HG03439 (cell line): Measurements from ENCODE around the gene HLA-DOB.
A peak's percentile ranks its signal among the peaks of the same experiment; 100 is the strongest.

Source experiments
- ATAC-seq: cut with Tn5 transposase; IDR thresholded peaks from one replicate; pipeline ENCODE4 v1.9.1; 2021; ENCODE audit warnings: mild to moderate bottlenecking, moderate library complexity; ENCODE audit not compliant: unreplicated experiment

Gene HLA-DOB

GRCh38 chr6:32816746-32817204, at the start of gene HLA-DOB:
TSS of gene HLA-DOB (minus strand) at chr6:32817002. CDS start at chr6:32816951, 51 bp downstream.
- ATAC-seq, result peak; percentile 53

GRCh38 chr6:32865724-32866443, 49.1 kb upstream of the HLA-DOB start:
- no peak for ATAC-seq

GRCh38 chr6:32862725-32863124, 45.9 kb upstream of the HLA-DOB start:
- no peak for ATAC-seq

- no peak for ATAC-seq
These were observed 43.9 kb upstream of the HLA-DOB start for GRCh38 chr6:32860674-32861073.

GRCh38 chr6:32858194-32858593, 41.4 kb upstream of the HLA-DOB start:
- no peak for ATAC-seq

GRCh38 chr6:32857156-32857891, 40.5 kb upstream of the HLA-DOB start:
- no peak for ATAC-seq

GRCh38 chr6:32855467-32856174, 38.8 kb upstream of the HLA-DOB start:
- ATAC-seq, result no peak

GRCh38 chr6:32854376-32855178, 37.8 kb upstream of the HLA-DOB start:
- ATAC-seq, result peak; percentile 15

- peak; percentile 79 for ATAC-seq
These were observed 37.0 kb upstream of the HLA-DOB start, which contains the start of the genes PSMB9 and TAP1 for GRCh38 chr6:32853541-32854375. TSS of gene PSMB9 (plus strand) at chr6:32854192. CDS start at chr6:32854230, 38 bp downstream. TSS of gene TAP1 (minus strand) at chr6:32853704. CDS start at chr6:32853636, 68 bp downstream.

GRCh38 chr6:32852844-32853540, 36.2 kb upstream of the HLA-DOB start:
- ATAC-seq, result peak; percentile 23

- no peak for ATAC-seq
These were observed 35.4 kb upstream of the HLA-DOB start for GRCh38 chr6:32852018-32852843.

GRCh38 chr6:32851025-32851424, 34.2 kb upstream of the HLA-DOB start:
- ATAC-seq, result no peak

- no peak for ATAC-seq
These were observed 32.3 kb upstream of the HLA-DOB start for GRCh38 chr6:32849126-32849525.

- ATAC-seq, result no peak
These were observed 31.0 kb upstream of the HLA-DOB start for GRCh38 chr6:32847795-32848194.

GRCh38 chr6:32847004-32847403, 30.2 kb upstream of the HLA-DOB start:
- no peak for ATAC-seq

GRCh38 chr6:32845384-32845884, 28.6 kb upstream of the HLA-DOB start:
- ATAC-seq, result no peak

GRCh38 chr6:32844839-32845383, 28.1 kb upstream of the HLA-DOB start:
- ATAC-seq, result no peak
